HG03025 (cell line): ENCODE measurements around the gene ERGIC1.

Experiments used
- ATAC-seq: cut with Tn5 transposase; IDR thresholded peaks from one replicate; pipeline ENCODE4 v1.9.1; 2021; ENCODE audit warnings: mild to moderate bottlenecking, moderate library complexity; ENCODE audit not compliant: unreplicated experiment, low FRiP score

Gene ERGIC1

GRCh38 chr5:172825610-172826204 is 8.3 kb upstream of the ERGIC1 start:
- no peak for ATAC-seq

GRCh38 chr5:172827841-172828240 is 6.2 kb upstream of the ERGIC1 start:
- no peak for ATAC-seq

- ATAC-seq, result no peak
These were observed 5.1 kb upstream of the ERGIC1 start for GRCh38 chr5:172828911-172829431.

GRCh38 chr5:172830275-172830799 is 3.7 kb upstream of the ERGIC1 start:
- ATAC-seq, result no peak

- ATAC-seq, result no peak
These were observed 3.0 kb upstream of the ERGIC1 start for GRCh38 chr5:172830876-172831662.

- ATAC-seq, result no peak
These were observed 1.4 kb upstream of the ERGIC1 start for GRCh38 chr5:172832383-172833315.

- no peak for ATAC-seq
These were observed 722 bp upstream of the ERGIC1 start for GRCh38 chr5:172833372-172833685.

GRCh38 chr5:172834415-172835289 is 601 bp downstream of the ERGIC1 start:
- ATAC-seq, result peak; percentile 9

GRCh38 chr5:172835290-172835993 is 1.4 kb downstream of the ERGIC1 start:
- ATAC-seq, result no peak

GRCh38 chr5:172835994-172836356 is 1.9 kb downstream of the ERGIC1 start:
- ATAC-seq, result no peak

- peak; percentile 78 for ATAC-seq
These were observed 3.6 kb downstream of the ERGIC1 start for GRCh38 chr5:172837640-172838039.

GRCh38 chr5:172838151-172838875 is 4.3 kb downstream of the ERGIC1 start:
- ATAC-seq, result no peak

GRCh38 chr5:172839669-172840431 is 5.8 kb downstream of the ERGIC1 start:
- ATAC-seq, result no peak

GRCh38 chr5:172840432-172841154 is 6.5 kb downstream of the ERGIC1 start:
- ATAC-seq, result no peak

GRCh38 chr5:172841256-172841655 is 7.2 kb downstream of the ERGIC1 start:
- ATAC-seq, result no peak

GRCh38 chr5:172843825-172844576 is 9.9 kb downstream of the ERGIC1 start:
- no peak for ATAC-seq

- no peak for ATAC-seq
These were observed 10.5 kb downstream of the ERGIC1 start for GRCh38 chr5:172844577-172844838.
